Endothelial cell of umbilical vein (primary cell): ENCODE measurements around the gene ST6GAL2. TPM values are rescaled to one million over a fixed set of nuclear protein-coding genes. Genes with fewer than 3 reads are reported as not detected.

Source experiments
- BruUV-seq: library from RNA; stranded (reverse); fragments of 400-500 nt; replicated peaks from 2 replicates; lab custom pipeline; 2021; lab: Mats Ljungman, UMichigan
- CTCF ChIA-PET: fragments of 300-600, 350-600 bp; sonication (Branson Sonifier 250); formaldehyde crosslinking; loops from one replicate; lab custom pipeline; 2021; ENCODE audit warnings: antibody characterized with exemption, inconsistent platforms; lab: Charles Lee
- POLR2A ChIA-PET: fragments of 300-600, 350-600 bp; sonication (Branson Sonifier 250); formaldehyde crosslinking; loops from one replicate; lab custom pipeline; 2021; ENCODE audit warnings: antibody characterized with exemption, inconsistent platforms; lab: Charles Lee
- DNase-seq: peaks from one replicate; pipeline ENCODE4 v3.0.0-alpha.2; 2011; ENCODE audit warnings: low read depth, low spot score
- FAIRE-seq: peaks from 2 replicates; lab custom pipeline; 2011; peaks lifted over from hg19 to GRCh38; lab: Jason Lieb, UNC
- H2AFZ ChIP-seq: 2 replicates; pipeline ENCODE4 v1.6.0; 2012; ENCODE audit warnings: low read depth, low read length, control low read depth, inconsistent platforms
- H3K27ac ChIP-seq: 2 replicates; pipeline ENCODE4 v1.5.1; 2011; ENCODE audit warnings: low read depth, mild to moderate bottlenecking, control low read depth, low read length, moderate library complexity; ENCODE audit not compliant: insufficient read depth
- H3K27me3 ChIP-seq, 2 experiments: 2 replicates each; pipeline versions ENCODE4 v1.6.0 to v1.6.1; 2011; ENCODE audit warnings: low read length in 2 of 2, mixed read lengths in 1 of 2; ENCODE audit not compliant: control insufficient read depth in 2 of 2, insufficient read depth in 2 of 2
- H3K36me3 ChIP-seq, 2 experiments: 2 replicates in 1 of 2; 3 replicates in 1 of 2; pipeline ENCODE4 v1.5.1; 2011; ENCODE audit warnings: low read length in 2 of 2, mild to moderate bottlenecking in 1 of 2, moderate library complexity in 1 of 2; ENCODE audit not compliant: control insufficient read depth in 2 of 2, insufficient read depth in 2 of 2; ENCODE audit errors: extremely low read depth in 1 of 2
- H3K4me1 ChIP-seq: 3 replicates; pipeline ENCODE4 v1.5.1; 2011; ENCODE audit warnings: mild to moderate bottlenecking, low read length; ENCODE audit not compliant: control insufficient read depth, insufficient read depth; ENCODE audit errors: extremely low read depth
- H3K4me2 ChIP-seq: 2 replicates; pipeline ENCODE4 v1.6.1; 2011; ENCODE audit warnings: low read length, control low read depth, mixed read lengths; ENCODE audit not compliant: insufficient read depth
- H3K4me3 ChIP-seq, 3 experiments: fragments of 200-600 bp in 1 of 3; sonication (generic), shearing (Covaris generic) in 1 of 3; replicated peaks in 1 of 3; 2 replicates each; pipeline ENCODE4 v1.5.1; 2011 to 2016; ENCODE audit warnings: control low read depth in 3 of 3, low read length in 3 of 3, mild to moderate bottlenecking in 2 of 3, inconsistent platforms in 1 of 3, low read depth in 1 of 3, moderate library complexity in 1 of 3; ENCODE audit not compliant: insufficient read depth in 1 of 3
- H3K79me2 ChIP-seq: 2 replicates; pipeline ENCODE4 v1.6.0; 2012; ENCODE audit warnings: low read length, inconsistent platforms; ENCODE audit not compliant: control insufficient read depth, insufficient read depth
- H3K9ac ChIP-seq: replicated peaks from 2 replicates; pipeline ENCODE3; 2011; ENCODE audit warnings: low read length, control low read depth; ENCODE audit not compliant: insufficient read depth; ENCODE audit errors: extremely low read depth
- H3K9me1 ChIP-seq: replicated peaks from 3 replicates; pipeline ENCODE4 v1.6.0; 2011; ENCODE audit warnings: mild to moderate bottlenecking, low read length; ENCODE audit not compliant: control insufficient read depth, insufficient read depth; ENCODE audit errors: extremely low read depth
- H3K9me3 ChIP-seq: replicated peaks from 2 replicates; pipeline ENCODE4 v1.5.1; 2012; ENCODE audit warnings: low read length, inconsistent platforms; ENCODE audit not compliant: control insufficient read depth, insufficient read depth
- H4K20me1 ChIP-seq: replicated peaks from 2 replicates; pipeline ENCODE3; 2011; ENCODE audit warnings: mild to moderate bottlenecking, low read length; ENCODE audit not compliant: control insufficient read depth, insufficient read depth; ENCODE audit errors: extremely low read depth
- EZH2 ChIP-seq: IDR thresholded peaks from 2 replicates; pipeline ENCODE4 v1.6.1; 2012; ENCODE audit warnings: borderline replicate concordance, low read depth, mild to moderate bottlenecking, moderate library complexity, low read length, inconsistent platforms; ENCODE audit not compliant: severe bottlenecking
- FOS ChIP-seq: IDR thresholded peaks from 2 replicates; pipeline ENCODE4 v1.6.1; 2011; ENCODE audit warnings: mild to moderate bottlenecking, low read length, moderate library complexity, borderline replicate concordance; ENCODE audit not compliant: insufficient read depth
- GATA2 ChIP-seq: IDR thresholded peaks from 2 replicates; pipeline ENCODE4 v1.7.0; 2011; ENCODE audit warnings: low read depth, mild to moderate bottlenecking, moderate library complexity, mixed read lengths, low read length; ENCODE audit not compliant: insufficient read length, insufficient read depth
- JUN ChIP-seq: IDR thresholded peaks from 2 replicates; pipeline ENCODE4 v1.6.1; 2011; ENCODE audit warnings: borderline replicate concordance, low read depth; ENCODE audit not compliant: insufficient read length, insufficient read depth
- MYC ChIP-seq: IDR thresholded peaks from one replicate; pipeline ENCODE4 v1.6.1; 2011; ENCODE audit warnings: mild to moderate bottlenecking, low read depth, low read length
- POLR2A ChIP-seq: IDR thresholded peaks from 2 replicates; pipeline ENCODE4 v1.6.1; 2012; ENCODE audit warnings: low read depth, mild to moderate bottlenecking, control low read depth, low read length
- POLR2AphosphoS5 ChIP-seq: IDR thresholded peaks from 2 replicates; pipeline ENCODE4 v1.6.1; 2012; ENCODE audit warnings: low read depth, mild to moderate bottlenecking, control low read depth, low read length, moderate library complexity; ENCODE audit not compliant: insufficient read depth
- dilution Hi-C: fragments of 300-500 bp; cut with MboI; formaldehyde crosslinking; loops from one replicate; pipeline ENCODE4 v1.15.0; 2019; ENCODE audit warnings: low sequenced_read_pairs; ENCODE audit not compliant: extremely low pct_ligation_motif_present
- intact Hi-C: fragments of 100-400 bp; cut with micrococcal nuclease; formaldehyde crosslinking; loops from one replicate; pipeline ENCODE4 v1.10.0; 2022
- polyA plus RNA-seq, 4 experiments: library from polyadenylated mRNA; depleted of rRNA in 3 of 4; stranded (reverse) in 3 of 4; unstranded in 1 of 4; fragments of >200 nt; gene quantifications; 2 replicates each; pipeline versions ENCODE4 v1.2.1 to v1.2.3, GENCODE V29; 2011 to 2012; ENCODE audit warnings: missing spikeins in 1 of 4
- total RNA-seq: library from RNA; stranded (reverse); gene quantifications from 2 replicates; pipeline ENCODE4 v1.2.3, GENCODE V29; 2021
- TF ChIP-seq, protein P1 (sequence below), 2 donors: IDR thresholded peaks; 1 replicate in 1 of 2; 2 replicates in 1 of 2; pipeline ENCODE4 v1.5.1; 2011; ENCODE audit warnings: low read length in 2 of 2, mild to moderate bottlenecking in 2 of 2, moderate library complexity in 2 of 2, control low read depth in 1 of 2, inconsistent platforms in 1 of 2, low read depth in 1 of 2; ENCODE audit not compliant: insufficient read depth in 1 of 2; ENCODE audit errors: extremely low read depth in 1 of 2

The ST6GAL2 gene
- total and polyA plus RNA-seq, 2 donors (not counting 3 experiments of a cell fraction or from before 2014, with no cell fraction given) = not detected

DNA sequence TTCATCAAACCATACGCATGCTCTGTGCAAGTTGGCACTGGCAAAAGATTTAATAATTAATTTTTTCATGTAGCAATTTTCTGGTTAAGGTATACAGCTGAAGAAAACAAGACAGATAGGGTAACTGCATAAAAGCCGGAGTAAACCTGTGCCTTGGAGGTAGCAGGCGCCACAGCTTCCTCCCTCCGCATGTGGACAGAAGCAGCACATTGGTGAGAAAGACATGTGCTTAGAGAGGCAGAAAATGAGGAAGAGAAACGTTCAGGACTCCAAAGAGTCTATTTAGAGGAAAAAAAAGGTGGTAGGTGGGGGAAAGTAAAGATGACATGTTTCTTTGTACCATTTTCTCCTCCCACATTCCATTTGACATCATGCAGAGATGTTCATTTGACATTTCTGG, 9.3 kb downstream of the ST6GAL2 start:
- Histone ChIP-seq H3K36me3 (no peaks in the 10 kb centered on the region), H3K27me3 (no peaks in the 10 kb centered on the region), H3K4me2 (no peak overlapping the region), H3K9ac (no peak overlapping the region), H3K27ac (no peak overlapping the region), H3K9me1 (no peaks in the 10 kb centered on the region), H3K79me2 (no peaks in the 10 kb centered on the region), H3K4me3 (no peak overlapping the region), H3K9me3 (no peaks in the 10 kb centered on the region), H2AFZ (no peak overlapping the region), H4K20me1 (no peaks in the 10 kb centered on the region), H3K4me1 (no peaks in the 10 kb centered on the region)
- intact Hi-C loops (no loop called here), dilution Hi-C loops (no loop called here)
- ChIA-PET CTCF (no interaction called here), POLR2A (no interaction called here)
- FAIRE-seq (no peak), DNase-seq (no peak)
- TF ChIP-seq EZH2 (no peak), GATA2 (no peak), FOS (no peak)
- BruUV-seq = no TSS peak

DNA sequence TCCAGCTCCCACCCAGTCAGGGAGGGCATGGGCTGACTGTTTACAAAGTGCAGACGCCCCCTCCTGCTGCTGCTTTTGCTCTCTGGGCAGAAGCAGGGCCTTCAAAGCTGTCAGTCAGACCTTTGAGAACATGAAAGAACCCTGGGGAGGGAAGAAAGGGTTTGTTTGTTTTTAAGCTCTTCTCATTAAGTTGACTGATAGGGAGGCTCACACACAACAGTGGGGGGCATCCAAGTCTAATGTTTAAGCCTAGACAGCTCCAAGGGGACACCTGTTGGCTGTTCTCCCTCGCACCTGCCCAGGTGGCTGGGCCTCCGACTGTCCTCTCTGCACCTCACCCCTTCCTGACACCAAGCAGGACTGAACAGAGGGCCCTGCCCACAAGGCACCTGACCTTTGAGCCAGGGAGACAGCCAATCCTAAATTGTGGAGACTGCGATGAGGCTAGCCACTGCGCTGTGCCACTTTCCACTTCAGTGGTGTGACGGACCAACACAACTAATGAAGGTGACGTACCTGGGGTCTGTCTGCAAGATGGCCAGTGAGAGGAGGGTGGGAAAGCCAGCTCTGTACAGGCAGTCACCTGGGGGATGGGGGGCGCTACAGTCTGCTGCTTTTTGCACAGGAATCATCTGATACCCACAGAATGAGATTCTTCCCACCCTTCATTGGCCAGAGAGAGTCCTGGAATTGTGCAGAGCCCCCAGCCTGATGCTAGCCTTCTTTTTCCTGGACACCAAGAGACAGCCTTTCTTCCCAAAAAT, 16.3 kb downstream of the ST6GAL2 start:
- Histone ChIP-seq H4K20me1 (no peaks in the 10 kb centered on the region), H3K4me3 (no peak overlapping the region), H3K27ac (no peak overlapping the region), H3K79me2 (no peaks in the 10 kb centered on the region), H3K4me1 (no peaks in the 10 kb centered on the region), H3K9me1 (no peaks in the 10 kb centered on the region), H3K36me3 (no peaks in the 10 kb centered on the region), H2AFZ (no peak overlapping the region), H3K9ac (no peak overlapping the region), H3K27me3 (no peaks in the 10 kb centered on the region), H3K9me3 (peaks cover 4% of the 10 kb centered on the region), H3K4me2 (no peak overlapping the region)
- CTCF ChIA-PET = no interaction called here
- dilution Hi-C loops (no loop called here), intact Hi-C loops (no loop called here)
- DNase-seq (no peak), FAIRE-seq (no peak)
- POLR2A ChIA-PET = no interaction called here
- no TSS peak for BruUV-seq
- TF ChIP-seq MYC (no peak), EZH2 (no peak), POLR2AphosphoS5 (no peak), JUN (no peak), GATA2 (no peak), POLR2A (no peak), FOS (no peak)
- TF ChIP-seq, protein P1, sequence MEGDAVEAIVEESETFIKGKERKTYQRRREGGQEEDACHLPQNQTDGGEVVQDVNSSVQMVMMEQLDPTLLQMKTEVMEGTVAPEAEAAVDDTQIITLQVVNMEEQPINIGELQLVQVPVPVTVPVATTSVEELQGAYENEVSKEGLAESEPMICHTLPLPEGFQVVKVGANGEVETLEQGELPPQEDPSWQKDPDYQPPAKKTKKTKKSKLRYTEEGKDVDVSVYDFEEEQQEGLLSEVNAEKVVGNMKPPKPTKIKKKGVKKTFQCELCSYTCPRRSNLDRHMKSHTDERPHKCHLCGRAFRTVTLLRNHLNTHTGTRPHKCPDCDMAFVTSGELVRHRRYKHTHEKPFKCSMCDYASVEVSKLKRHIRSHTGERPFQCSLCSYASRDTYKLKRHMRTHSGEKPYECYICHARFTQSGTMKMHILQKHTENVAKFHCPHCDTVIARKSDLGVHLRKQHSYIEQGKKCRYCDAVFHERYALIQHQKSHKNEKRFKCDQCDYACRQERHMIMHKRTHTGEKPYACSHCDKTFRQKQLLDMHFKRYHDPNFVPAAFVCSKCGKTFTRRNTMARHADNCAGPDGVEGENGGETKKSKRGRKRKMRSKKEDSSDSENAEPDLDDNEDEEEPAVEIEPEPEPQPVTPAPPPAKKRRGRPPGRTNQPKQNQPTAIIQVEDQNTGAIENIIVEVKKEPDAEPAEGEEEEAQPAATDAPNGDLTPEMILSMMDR (IDR thresholded peaks at IDR 0.05; ENCODE audit: extremely low read depth in 1 of 2, insufficient read depth in 1 of 2, low read depth in 1 of 2, low read length in 2 of 2) = no peak
